Stomach smooth muscle (tissue), 2 donors: ENCODE results near the gene KLHL18.

Source experiments
- H3K27ac ChIP-seq: one replicate; pipeline ENCODE4 v1.7.0; 2013; ENCODE audit warnings: mild to moderate bottlenecking, low read length, inconsistent platforms
- H3K27me3 ChIP-seq, 2 donors: one replicate each; pipeline ENCODE4 v1.7.0; 2013; ENCODE audit warnings: low read length in 2 of 2; ENCODE audit not compliant: insufficient read depth in 2 of 2, control insufficient read depth in 1 of 2
- H3K36me3 ChIP-seq, 2 donors: one replicate each; pipeline ENCODE4 v1.7.0; 2013; ENCODE audit warnings: low read length in 2 of 2; ENCODE audit not compliant: control insufficient read depth in 2 of 2, insufficient read depth in 2 of 2
- H3K4me1 ChIP-seq: one replicate; pipeline ENCODE4 v1.7.0; 2013; ENCODE audit warnings: low read length; ENCODE audit not compliant: control insufficient read depth, insufficient read depth
- H3K4me3 ChIP-seq, 2 donors: one replicate each; pipeline ENCODE4 v1.7.0; 2013; ENCODE audit warnings: low read length in 2 of 2
- H3K9ac ChIP-seq, 2 donors: one replicate each; pipeline ENCODE4 v1.7.0; 2013; ENCODE audit warnings: low read length in 2 of 2, mild to moderate bottlenecking in 1 of 2
- H3K9me3 ChIP-seq, 2 donors: one replicate each; pipeline ENCODE4 v1.7.0; 2013; ENCODE audit warnings: low read length in 2 of 2; ENCODE audit not compliant: control insufficient read depth in 2 of 2
- donor health status: healthy.
- donor health status: Pancreatic carcinoma.

Gene KLHL18

GRCh38 chr3:47379411-47379899 is 96.7 kb downstream of the KLHL18 start:
- Histone ChIP-seq H3K36me3 (no peaks in the 10 kb centered on the region), H3K27me3 (no peaks in the 10 kb centered on the region), H3K27ac (no peak overlapping the region), H3K9ac (peak overlapping the region; percentile 98 to 99), H3K9me3 (no peaks in the 10 kb centered on the region), H3K4me3 (peak overlapping the region; percentile 76 to 95), H3K4me1 (peaks cover 23% of the 10 kb centered on the region)

DNA sequence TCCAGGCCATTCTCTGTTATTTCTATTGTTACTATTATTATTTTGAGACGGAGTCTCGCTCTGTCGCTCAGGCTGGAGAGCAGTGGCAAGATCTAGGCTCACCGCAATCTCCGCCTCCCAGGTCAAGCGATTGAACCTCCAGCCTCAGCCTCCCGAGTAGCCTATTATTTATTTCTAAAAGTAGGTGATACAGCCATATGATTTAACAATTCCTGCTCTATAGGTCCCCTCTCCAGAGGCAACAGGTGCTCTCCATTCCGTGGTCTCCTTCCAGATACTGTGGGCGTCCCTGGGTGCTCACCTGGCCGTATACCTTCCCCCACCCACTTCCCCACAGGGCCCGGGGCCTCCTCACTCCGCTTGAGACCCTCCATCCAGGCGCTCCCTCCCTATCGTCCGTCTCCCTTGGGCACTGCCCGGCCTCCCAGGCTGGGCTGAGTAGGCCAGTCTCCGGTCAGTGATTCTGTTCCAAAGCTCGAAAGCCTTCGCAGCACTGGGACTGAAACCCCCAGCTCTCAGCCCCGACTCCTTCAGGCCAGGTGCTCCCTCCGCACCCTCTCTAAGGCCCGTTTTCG is 97.4 kb downstream of the KLHL18 start:
- Histone ChIP-seq H3K9ac (peak overlapping the region; percentile 98 to 99), H3K27me3 (no peaks in the 10 kb centered on the region), H3K4me1 (peaks cover 24% of the 10 kb centered on the region), H3K4me3 (peak overlapping the region; percentile 76 to 95), H3K27ac (peak overlapping the region; percentile 92), H3K9me3 (no peaks in the 10 kb centered on the region), H3K36me3 (peaks cover 0 to 3% of the 10 kb centered on the region in 2 donors)

DNA sequence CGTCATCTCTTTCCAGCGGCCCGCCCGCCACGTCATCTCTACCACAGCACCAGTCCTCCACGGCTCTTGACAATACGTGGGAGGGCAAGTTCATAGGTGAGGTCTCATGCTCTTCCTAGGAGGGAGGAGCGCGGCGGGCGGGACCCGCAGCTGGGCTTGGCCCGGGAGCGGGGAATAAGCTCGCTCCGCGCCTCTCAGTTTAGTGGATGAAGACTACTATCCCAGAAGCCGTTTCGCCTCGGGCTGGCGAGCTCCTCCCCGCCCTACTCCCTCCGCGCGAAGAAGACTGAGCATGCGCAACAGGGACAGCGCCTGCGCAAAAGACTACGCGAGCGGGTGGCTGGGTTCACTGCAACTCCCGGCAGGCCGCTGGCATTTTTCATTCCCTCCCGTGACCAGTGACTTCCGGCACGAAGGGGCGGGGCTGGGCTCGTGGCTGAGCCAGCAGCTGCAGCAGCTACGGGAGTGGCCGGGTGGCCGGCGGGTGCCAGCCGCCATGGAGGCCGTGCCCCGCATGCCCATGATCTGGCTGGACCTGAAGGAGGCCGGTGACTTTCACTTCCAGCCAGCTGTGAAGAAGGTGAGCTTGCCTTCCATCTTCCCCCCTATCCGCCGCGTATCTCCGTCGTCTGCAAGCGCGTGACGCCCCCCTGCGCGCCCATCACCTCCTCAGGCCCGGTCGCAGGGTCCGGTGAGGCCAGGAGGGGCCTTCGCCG is 98.0 kb downstream of the KLHL18 start, which contains the start of gene PTPN23:
Gene PTPN23 (plus strand): TSS at position 421 of the 716 bp plus-strand sequence. CDS start 76 bp downstream, at position 497.
- no peaks in the 10 kb centered on the region for H3K9me3 ChIP-seq
- peak within 1 kb of the TSS; percentile 76 to 95 for H3K4me3 ChIP-seq
- H3K27me3 ChIP-seq, result no peaks in the 10 kb centered on the region
- peak within 1 kb of the TSS; percentile 92 for H3K27ac ChIP-seq
- peak within 1 kb of the TSS; percentile 98 to 99 for H3K9ac ChIP-seq
- H3K4me1 ChIP-seq, result peaks cover 28% of the 10 kb centered on the region
- peaks cover 0 to 3% of the 10 kb centered on the region in 2 donors for H3K36me3 ChIP-seq

DNA sequence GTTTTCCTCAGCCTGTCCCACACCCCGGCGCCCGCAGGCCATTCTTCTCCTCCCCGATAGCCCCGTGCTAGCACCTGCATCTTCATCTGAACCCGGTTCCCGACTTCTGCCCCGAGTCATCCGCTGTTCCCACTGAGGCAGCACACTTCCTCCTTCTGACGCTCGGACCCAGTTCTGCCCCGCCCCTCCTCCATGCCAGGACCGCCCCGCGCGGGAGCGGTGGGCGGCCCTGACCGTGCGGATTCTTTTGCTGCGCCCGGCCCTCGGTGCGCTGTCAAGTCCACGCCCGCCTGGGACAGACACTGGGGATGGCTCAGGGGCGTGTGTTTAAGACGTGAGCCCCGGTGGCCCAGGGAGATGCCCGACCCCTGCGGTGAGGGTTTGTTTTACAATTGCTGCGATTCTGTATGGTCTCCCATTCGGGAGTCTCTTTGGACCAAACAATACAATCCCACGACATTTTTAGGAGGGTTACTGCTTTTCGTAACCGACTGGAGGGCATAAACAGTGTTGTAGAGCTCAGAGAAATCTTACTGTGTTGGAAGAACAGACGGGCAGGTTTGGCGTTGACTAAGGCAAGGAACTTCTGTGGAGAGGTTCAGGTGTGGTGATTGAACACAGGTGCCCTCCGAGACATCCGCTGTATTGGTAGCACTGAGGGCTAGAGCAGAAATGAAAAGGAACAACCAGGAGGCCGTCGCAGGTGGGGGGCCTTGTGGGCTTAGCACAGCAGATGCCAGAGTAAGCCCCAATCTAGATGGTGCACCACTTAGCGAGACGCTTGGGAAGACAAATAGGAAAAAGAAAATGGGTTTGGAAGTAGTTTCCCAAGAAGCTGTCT is 98.8 kb downstream of the KLHL18 start:
- H3K4me3 ChIP-seq, result peak overlapping the region; percentile 76 to 95
- peak overlapping the region; percentile 92 for H3K27ac ChIP-seq
- H3K9ac ChIP-seq, result peak overlapping the region; percentile 94 to 99
- H3K36me3 ChIP-seq, result peaks cover 0 to 3% of the 10 kb centered on the region in 2 donors
- H3K9me3 ChIP-seq, result no peaks in the 10 kb centered on the region
- peaks cover 30% of the 10 kb centered on the region for H3K4me1 ChIP-seq
- H3K27me3 ChIP-seq, result no peaks in the 10 kb centered on the region

DNA sequence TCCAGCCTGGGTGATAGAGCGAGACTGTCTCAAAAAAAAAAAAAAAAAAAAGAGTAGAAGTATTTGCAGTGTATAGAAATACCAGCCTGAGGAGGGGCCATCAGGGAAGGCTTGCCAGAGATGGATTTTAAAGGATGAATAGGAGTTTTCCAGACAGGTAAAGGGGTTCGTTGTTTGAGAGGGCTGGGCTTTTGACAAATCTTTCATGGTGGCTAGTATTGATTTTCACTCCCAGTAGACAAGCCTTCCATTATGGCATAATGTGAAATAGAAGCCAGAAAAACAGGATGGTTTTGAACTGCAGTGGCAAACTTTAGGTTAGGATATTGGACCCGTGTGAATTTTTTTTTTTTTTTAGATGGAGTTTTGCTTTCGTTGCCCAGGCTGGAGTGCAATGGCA is 101.7 kb downstream of the KLHL18 start:
- Histone ChIP-seq H3K36me3 (peaks cover 3 to 4% of the 10 kb centered on the region in 2 donors), H3K9me3 (no peaks in the 10 kb centered on the region), H3K27ac (no peak overlapping the region), H3K27me3 (no peaks in the 10 kb centered on the region), H3K4me1 (peaks cover 28% of the 10 kb centered on the region), H3K4me3 (no peak overlapping the region), H3K9ac (no peak overlapping the region)

- Histone ChIP-seq H3K27me3 (no peaks in the 10 kb centered on the region), H3K4me3 (no peak overlapping the region), H3K9me3 (no peaks in the 10 kb centered on the region), H3K9ac (no peak overlapping the region), H3K36me3 (peaks cover 3 to 4% of the 10 kb centered on the region in 2 donors), H3K4me1 (peaks cover 22% of the 10 kb centered on the region), H3K27ac (no peak overlapping the region)
Measured at GRCh38 chr3:47385007-47385406, 102.3 kb downstream of the KLHL18 start.

DNA sequence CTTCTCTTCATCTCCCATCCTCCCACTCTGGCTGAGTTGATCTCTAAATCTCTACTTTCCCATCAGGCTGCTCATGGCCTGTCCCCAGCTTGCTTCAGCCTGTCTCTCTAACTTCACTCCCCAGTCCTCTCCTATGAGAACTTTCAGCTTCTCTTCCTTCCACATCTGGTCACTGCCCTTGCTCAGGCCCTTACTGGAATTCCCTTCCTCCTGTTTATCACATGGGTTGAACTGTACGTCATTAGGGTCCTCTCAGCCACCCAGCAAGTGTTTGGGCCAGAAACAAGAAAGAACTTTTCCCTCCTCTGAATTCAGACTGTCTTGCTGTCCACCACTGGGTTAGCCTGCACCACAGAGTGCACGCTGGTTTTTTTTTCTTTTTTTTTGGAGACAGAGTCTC is 103.1 kb downstream of the KLHL18 start:
- no peaks in the 10 kb centered on the region for H3K27me3 ChIP-seq
- H3K4me1 ChIP-seq, result peaks cover 18% of the 10 kb centered on the region
- H3K9ac ChIP-seq, result no peak overlapping the region
- no peak overlapping the region for H3K4me3 ChIP-seq
- no peaks in the 10 kb centered on the region for H3K9me3 ChIP-seq
- no peak overlapping the region for H3K27ac ChIP-seq
- peaks cover 3 to 4% of the 10 kb centered on the region in 2 donors for H3K36me3 ChIP-seq

GRCh38 chr3:47392933-47393332 is 110.2 kb downstream of the KLHL18 start:
- peaks cover 4 to 5% of the 10 kb centered on the region in 2 donors for H3K36me3 ChIP-seq
- H3K9ac ChIP-seq, result no peak overlapping the region
- H3K27ac ChIP-seq, result no peak overlapping the region
- H3K4me1 ChIP-seq, result peaks cover 15% of the 10 kb centered on the region
- H3K4me3 ChIP-seq, result no peak overlapping the region
- H3K9me3 ChIP-seq, result no peaks in the 10 kb centered on the region
- no peaks in the 10 kb centered on the region for H3K27me3 ChIP-seq

- Histone ChIP-seq H3K4me3 (no peak overlapping the region), H3K9me3 (no peaks in the 10 kb centered on the region), H3K4me1 (peaks cover 24% of the 10 kb centered on the region), H3K9ac (no peak overlapping the region), H3K27ac (no peak overlapping the region), H3K27me3 (no peaks in the 10 kb centered on the region), H3K36me3 (peaks cover 0 to 5% of the 10 kb centered on the region in 2 donors)
Measured at GRCh38 chr3:47394140-47394870, 111.6 kb downstream of the KLHL18 start.

GRCh38 chr3:47394881-47395280 is 112.1 kb downstream of the KLHL18 start:
- H3K27ac ChIP-seq, result no peak overlapping the region
- no peaks in the 10 kb centered on the region for H3K9me3 ChIP-seq
- H3K27me3 ChIP-seq, result no peaks in the 10 kb centered on the region
- H3K4me3 ChIP-seq, result no peak overlapping the region
- peaks cover 24% of the 10 kb centered on the region for H3K4me1 ChIP-seq
- no peak overlapping the region for H3K9ac ChIP-seq
- H3K36me3 ChIP-seq, result peaks cover 0 to 8% of the 10 kb centered on the region in 2 donors
